ENCODE results near the gene CTSS. TPM values are rescaled to one million over a fixed set of nuclear protein-coding genes. Genes with fewer than 3 reads are reported as not detected.

Gene CTSS
- total RNA-seq, 1 experiment from 2014 or later: 0.57 TPM

GRCh38 chr1:150809651-150810050, 44.1 kb upstream of the CTSS start (continued):
- no peak for TF ChIP-seq CBX3 (IDR thresholded peaks at IDR 0.05; ENCODE audit: low read depth)
- TF ChIP-seq CTCF (IDR thresholded peaks at IDR 0.05 in 2 of 3, conservative IDR thresholded peaks at IDR 0.05 in 1 of 3; ENCODE audit: borderline replicate concordance in 1 of 3, insufficient read depth in 1 of 3, low read depth in 2 of 3, low read length in 2 of 3): no peak
- TF ChIP-seq, protein P1, sequence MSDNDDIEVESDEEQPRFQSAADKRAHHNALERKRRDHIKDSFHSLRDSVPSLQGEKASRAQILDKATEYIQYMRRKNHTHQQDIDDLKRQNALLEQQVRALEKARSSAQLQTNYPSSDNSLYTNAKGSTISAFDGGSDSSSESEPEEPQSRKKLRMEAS (IDR thresholded peaks at IDR 0.05): no peak
- no peak for TF ChIP-seq CEBPB (IDR thresholded peaks at IDR 0.05; ENCODE audit: low read depth)

GRCh38 chr1:150808846-150809245, 43.3 kb upstream of the CTSS start:
- RAD21 ChIA-PET (ENCODE audit: low non-redundant PET in 1 of 2, low total read pairs in 2 of 2, uncharacterized antibody in 2 of 2, unreplicated experiment in 2 of 2): no interaction called here
- Histone ChIP-seq H3K27me3 (ENCODE audit: insufficient read depth, low read length) (no peaks in the 10 kb centered on the region), H3K36me3 (ENCODE audit: control insufficient read depth in 1 of 2, insufficient read depth in 2 of 2, low read length in 2 of 2) (peaks cover 13 to 15% of the 10 kb centered on the region in 2 experiments; a peak in 3 of 4 replicates), H3K27ac (ENCODE audit: low read depth, low read length) (no peak overlapping the region), H3K9me3 (ENCODE audit: control insufficient read depth in 1 of 2, insufficient read depth in 1 of 2, low read depth in 1 of 2, low read length in 2 of 2) (no peaks in the 10 kb centered on the region), H4K20me1 (ENCODE audit: insufficient read depth) (no peaks in the 10 kb centered on the region), H2AFZ (ENCODE audit: low read depth, low read length, poor library complexity, severe bottlenecking) (no peak overlapping the region), H3K79me2 (ENCODE audit: insufficient read depth, low read length) (no peaks in the 10 kb centered on the region), H3K4me3 (replicated peaks in 1 of 2; ENCODE audit: low read depth in 1 of 2, low read length in 2 of 2) (no peak overlapping the region), H3K4me2 (ENCODE audit: low read length) (no peak overlapping the region), H3K4me1 (ENCODE audit: control insufficient read depth in 1 of 2, insufficient read depth in 2 of 2, low read length in 2 of 2) (no peaks in the 10 kb centered on the region), H3K9ac (ENCODE audit: low read length) (no peak overlapping the region), H3K9me2 (ENCODE audit: insufficient read depth) (no peaks in the 10 kb centered on the region)
- ATAC-seq (no peak), DNase-seq (ENCODE audit: low read depth, low spot score) (no peak)
- intact Hi-C loops (cut with micrococcal nuclease): no loop called here
- POLR2A ChIA-PET: no interaction called here
- CTCF ChIA-PET: no interaction called here
- TF ChIP-seq, protein P1 (IDR thresholded peaks at IDR 0.05): no peak
- TF ChIP-seq FOSL1 (IDR thresholded peaks at IDR 0.05; ENCODE audit: low read depth): no peak
- TF ChIP-seq SP1 (IDR thresholded peaks at IDR 0.05; ENCODE audit: low read depth): no peak
- TF ChIP-seq EZH2 (IDR thresholded peaks at IDR 0.05): no peak
- no peak for TF ChIP-seq YY1 (IDR thresholded peaks at IDR 0.05; ENCODE audit: extremely low read depth, insufficient replicate concordance, low read depth, low read length)
- no peak for TF ChIP-seq JUND (IDR thresholded peaks at IDR 0.05)
- TF ChIP-seq, protein P2, sequence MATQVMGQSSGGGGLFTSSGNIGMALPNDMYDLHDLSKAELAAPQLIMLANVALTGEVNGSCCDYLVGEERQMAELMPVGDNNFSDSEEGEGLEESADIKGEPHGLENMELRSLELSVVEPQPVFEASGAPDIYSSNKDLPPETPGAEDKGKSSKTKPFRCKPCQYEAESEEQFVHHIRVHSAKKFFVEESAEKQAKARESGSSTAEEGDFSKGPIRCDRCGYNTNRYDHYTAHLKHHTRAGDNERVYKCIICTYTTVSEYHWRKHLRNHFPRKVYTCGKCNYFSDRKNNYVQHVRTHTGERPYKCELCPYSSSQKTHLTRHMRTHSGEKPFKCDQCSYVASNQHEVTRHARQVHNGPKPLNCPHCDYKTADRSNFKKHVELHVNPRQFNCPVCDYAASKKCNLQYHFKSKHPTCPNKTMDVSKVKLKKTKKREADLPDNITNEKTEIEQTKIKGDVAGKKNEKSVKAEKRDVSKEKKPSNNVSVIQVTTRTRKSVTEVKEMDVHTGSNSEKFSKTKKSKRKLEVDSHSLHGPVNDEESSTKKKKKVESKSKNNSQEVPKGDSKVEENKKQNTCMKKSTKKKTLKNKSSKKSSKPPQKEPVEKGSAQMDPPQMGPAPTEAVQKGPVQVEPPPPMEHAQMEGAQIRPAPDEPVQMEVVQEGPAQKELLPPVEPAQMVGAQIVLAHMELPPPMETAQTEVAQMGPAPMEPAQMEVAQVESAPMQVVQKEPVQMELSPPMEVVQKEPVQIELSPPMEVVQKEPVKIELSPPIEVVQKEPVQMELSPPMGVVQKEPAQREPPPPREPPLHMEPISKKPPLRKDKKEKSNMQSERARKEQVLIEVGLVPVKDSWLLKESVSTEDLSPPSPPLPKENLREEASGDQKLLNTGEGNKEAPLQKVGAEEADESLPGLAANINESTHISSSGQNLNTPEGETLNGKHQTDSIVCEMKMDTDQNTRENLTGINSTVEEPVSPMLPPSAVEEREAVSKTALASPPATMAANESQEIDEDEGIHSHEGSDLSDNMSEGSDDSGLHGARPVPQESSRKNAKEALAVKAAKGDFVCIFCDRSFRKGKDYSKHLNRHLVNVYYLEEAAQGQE (IDR thresholded peaks at IDR 0.05; ENCODE audit: low read depth): no peak
- TF ChIP-seq ZFX (IDR thresholded peaks at IDR 0.05): no peak
- no peak for TF ChIP-seq EZH2phosphoT487 (IDR thresholded peaks at IDR 0.05; ENCODE audit: borderline replicate concordance)
- no peak for TF ChIP-seq CTCF (IDR thresholded peaks at IDR 0.05 in 2 of 3, conservative IDR thresholded peaks at IDR 0.05 in 1 of 3; ENCODE audit: borderline replicate concordance in 1 of 3, insufficient read depth in 1 of 3, low read depth in 2 of 3, low read length in 2 of 3)
- TF ChIP-seq ATF3 (IDR thresholded peaks at IDR 0.05): no peak
- no peak for TF ChIP-seq SRF (IDR thresholded peaks at IDR 0.05; ENCODE audit: low read depth)
- TF ChIP-seq POLR2A (IDR thresholded peaks at IDR 0.05; ENCODE audit: borderline replicate concordance, extremely low read depth, insufficient read depth, insufficient read length): no peak
- TF ChIP-seq POLR2AphosphoS5 (IDR thresholded peaks at IDR 0.05; ENCODE audit: low read depth, low read length): no peak
- no TSS peak for BruUV-seq (replicated peaks)
